K562 (cell line): ENCODE measurements around the gene CFAP298. TPM values are rescaled to one million over a fixed set of nuclear protein-coding genes. Genes with fewer than 3 reads are reported as not detected.

Experiments
- REST ChIP-seq, 2 experiments: fragments of 450-650 bp; formaldehyde crosslinking in 1 of 2; IDR thresholded peaks; 2 replicates each; pipeline versions ENCODE4 v1.4.0 to v1.6.1; 2014 to 2020; ENCODE audit warnings: mild to moderate bottlenecking in 2 of 2, borderline replicate concordance in 1 of 2, low read depth in 1 of 2
- RUNX1 ChIP-seq: sonication (generic); IDR thresholded peaks from 2 replicates; pipeline ENCODE4 v1.6.1; 2016; ENCODE audit warnings: antibody characterized with exemption, low read depth
- polyA plus RNA-seq, 8 experiments: library from polyadenylated mRNA; depleted of rRNA in 4 of 8; stranded (reverse) in 5 of 8; unstranded in 3 of 8; fragments of >200 nt; fragmentation: Nextera tagmentation in 2 of 8; fragmentation: Illumina TruSeq in 1 of 8; extraction: Ambion mirVana in 2 of 8; extraction: Trizol in 1 of 8; gene quantifications; 2 replicates each; pipeline versions ENCODE4 v1.2.1 to v1.2.3, GENCODE V29; 2011 to 2014; ENCODE audit warnings: inconsistent platforms in 1 of 8, missing spikeins in 1 of 8
- total RNA-seq, 7 experiments: library from RNA; depleted of rRNA in 6 of 7; stranded (reverse); fragments of >200 nt in 6 of 7; fragmentation: Illumina TruSeq in 2 of 7; extraction: Trizol in 2 of 7; gene quantifications; 2 replicates each; pipeline versions ENCODE4 v1.2.1 to v1.2.3, GENCODE V29; 2011 to 2021; ENCODE audit warnings: low replicate concordance in 1 of 7

CFAP298 gene
- total and polyA plus RNA-seq, 9 of the 15 experiments (the other 6 are each of a cell fraction or from before 2014, with no cell fraction given), result 31.4 to 178 (median 89.7) TPM

- no peak for TF ChIP-seq REST (IDR thresholded peaks at IDR 0.05; ENCODE audit: borderline replicate concordance)
- no peak for TF ChIP-seq REST (CRISPR knock-in tag; IDR thresholded peaks at IDR 0.05; ENCODE audit: low read depth)
- TF ChIP-seq RUNX1, result no peak
Measured at GRCh38 chr21:32560896-32561295, 51.3 kb downstream of the CFAP298 start (continued).
